Panc1 (cell line): ENCODE results near the gene RALGPS2. TPM values are rescaled to one million over a fixed set of nuclear protein-coding genes. Genes with fewer than 3 reads are reported as not detected.

Experiments used
- ATAC-seq: fragments of 200-7000 bp; cut with Tn5 transposase; 2 replicates; pipeline ENCODE4 v1.9.1; 2020; ENCODE audit warnings: mild to moderate bottlenecking, moderate library complexity
- BruUV-seq: library from RNA; stranded (reverse); fragments of 400-500 nt; replicated peaks from 2 replicates; lab custom pipeline; 2021; lab: Mats Ljungman, UMichigan
- CTCF ChIA-PET: fragments of 300-600 bp; sonication (Branson Sonifier 250); formaldehyde crosslinking; loops from one replicate; lab custom pipeline; 2022; ENCODE audit warnings: antibody characterized with exemption; lab: Charles Lee
- POLR2A ChIA-PET: fragments of 300-600 bp; sonication (Branson Sonifier 250); formaldehyde crosslinking; loops from one replicate; lab custom pipeline; 2022; ENCODE audit warnings: antibody characterized with exemption; lab: Charles Lee
- DNase-seq: peaks from one replicate; pipeline ENCODE4 v3.0.0-alpha.2; 2010; ENCODE audit warnings: low read depth, low spot score
- H3K27ac ChIP-seq: 2 replicates; pipeline ENCODE4 v1.5.1; 2011; ENCODE audit warnings: mild to moderate bottlenecking, low read length, inconsistent platforms
- H3K27me3 ChIP-seq: fragments of 200-500 bp; sonication (Bioruptor generic); 2 replicates; pipeline ENCODE4 v1.6.0; 2014; ENCODE audit warnings: low read length, inconsistent platforms; ENCODE audit not compliant: control insufficient read depth, insufficient read depth
- H3K36me3 ChIP-seq: fragments of 200-500 bp; sonication (Bioruptor generic); 2 replicates; pipeline ENCODE4 v1.5.1; 2014; ENCODE audit warnings: inconsistent platforms, mild to moderate bottlenecking, low read length, moderate library complexity; ENCODE audit not compliant: control insufficient read depth, insufficient read depth
- H3K4me1 ChIP-seq: 2 replicates; pipeline ENCODE4 v1.5.1; 2011; ENCODE audit warnings: inconsistent platforms, mild to moderate bottlenecking, low read length, moderate library complexity; ENCODE audit not compliant: control insufficient read depth, insufficient read depth
- H3K4me3 ChIP-seq, 2 experiments: 2 replicates each; pipeline ENCODE4 v1.5.1; 2011 to 2012; ENCODE audit warnings: low read depth in 2 of 2, low read length in 2 of 2, mild to moderate bottlenecking in 2 of 2, inconsistent platforms in 1 of 2, moderate library complexity in 1 of 2
- H3K9me3 ChIP-seq: fragments of 200-500 bp; sonication (Bioruptor generic); 2 replicates; pipeline ENCODE4 v1.5.1; 2014; ENCODE audit warnings: low read depth, mild to moderate bottlenecking, inconsistent platforms, low read length, moderate library complexity; ENCODE audit not compliant: control insufficient read depth, insufficient read depth
- CTCF ChIP-seq: fragments of 450-650 bp; IDR thresholded peaks from 2 replicates; pipeline ENCODE4 v1.5.1; 2017; ENCODE audit warnings: mild to moderate bottlenecking
- POLR2AphosphoS5 ChIP-seq: IDR thresholded peaks from 2 replicates; pipeline ENCODE4 v1.6.1; 2012; ENCODE audit warnings: mild to moderate bottlenecking, low read depth, low read length, moderate library complexity
- REST ChIP-seq, 2 experiments: IDR thresholded peaks; 2 replicates each; pipeline ENCODE4 v1.6.1; 2011 to 2012; ENCODE audit warnings: low read depth in 2 of 2, control low read depth in 1 of 2, low read length in 1 of 2, mild to moderate bottlenecking in 1 of 2, moderate library complexity in 1 of 2; ENCODE audit not compliant: insufficient read depth in 1 of 2
- SIN3A ChIP-seq: IDR thresholded peaks from 2 replicates; pipeline ENCODE4 v1.6.1; 2012; ENCODE audit warnings: low read depth, mild to moderate bottlenecking, low read length, moderate library complexity, borderline replicate concordance; ENCODE audit not compliant: insufficient read depth
- TCF7L2 ChIP-seq: IDR thresholded peaks from 2 replicates; pipeline ENCODE4 v1.6.1; 2011; ENCODE audit warnings: mild to moderate bottlenecking, low read depth, low read length, inconsistent platforms
- in situ Hi-C: cut with HindIII; loops from 2 replicates; pipeline ENCODE4 v1.10.0; 2016; ENCODE audit warnings: low sequenced_read_pairs, low pct_unique_long_range_greater_than_20kb
- intact Hi-C: fragments of 100-400 bp; cut with micrococcal nuclease; formaldehyde crosslinking; loops from one replicate; pipeline ENCODE4 v1.10.0; 2022; ENCODE audit not compliant: unreplicated experiment
- total RNA-seq: library from RNA; stranded (reverse); gene quantifications from one replicate; pipeline ENCODE4 v1.2.1, GENCODE V29; 2021; ENCODE audit not compliant: unreplicated experiment

Gene RALGPS2
- total RNA-seq, 1 experiment from 2014 or later, result 5.4 TPM

GRCh38 chr1:178862416-178862815 is 137.4 kb downstream of the RALGPS2 start:
- no peak for ATAC-seq
- in situ Hi-C loops (no loop called here), intact Hi-C loops (no loop called here)
- Histone ChIP-seq H3K27ac (no peak overlapping the region), H3K36me3 (no peaks in the 10 kb centered on the region), H3K4me3 (no peak overlapping the region), H3K9me3 (no peaks in the 10 kb centered on the region), H3K27me3 (no peaks in the 10 kb centered on the region; the same call in 1 of the 2 replicates), H3K4me1 (no peaks in the 10 kb centered on the region; the same call in 1 of the 2 replicates)
- ChIA-PET POLR2A (no interaction called here), CTCF (no interaction called here)
- DNase-seq, result no peak
- no TSS peak for BruUV-seq
- no peak for TF ChIP-seq SIN3A
- no peak for TF ChIP-seq POLR2AphosphoS5
- no peak for TF ChIP-seq REST (IDR thresholded peaks at IDR 0.05; ENCODE audit: insufficient read depth in 1 of 2, low read depth in 2 of 2, low read length in 1 of 2)
- TF ChIP-seq TCF7L2, result no peak
- TF ChIP-seq CTCF, result no peak

DNA sequence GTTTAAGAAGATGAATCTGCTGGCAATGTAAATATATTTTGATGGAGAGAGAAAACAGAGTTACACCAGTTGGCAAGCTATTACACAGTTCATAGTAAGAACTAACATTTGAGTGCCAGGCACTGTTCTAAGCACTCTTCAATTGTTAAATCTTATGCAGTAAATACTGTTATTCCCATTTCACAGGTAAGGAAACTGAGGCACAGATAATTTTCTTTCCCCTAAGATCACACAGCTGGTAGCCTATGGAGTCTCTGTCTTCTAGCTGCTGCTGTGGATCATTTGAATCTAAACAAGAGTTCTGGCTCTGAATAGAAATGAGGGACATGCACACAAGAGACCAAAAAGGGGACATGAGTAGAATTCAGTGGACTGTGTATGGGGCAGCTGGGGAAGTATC is 137.8 kb downstream of the RALGPS2 start:
- BruUV-seq, result no TSS peak

More for the DNA sequence above, 137.8 kb downstream of the RALGPS2 start:
- H3K4me1 ChIP-seq, result no peaks in the 10 kb centered on the region; the same call in 1 of the 2 replicates
- intact Hi-C loops (no loop called here), in situ Hi-C loops (no loop called here)
- no peak overlapping the region for H3K4me3 ChIP-seq
- ChIA-PET CTCF (no interaction called here), POLR2A (no interaction called here)
- no peak for DNase-seq
- TF ChIP-seq SIN3A, result no peak
- TF ChIP-seq CTCF, result no peak
- no peak for TF ChIP-seq REST (IDR thresholded peaks at IDR 0.05; ENCODE audit: insufficient read depth in 1 of 2, low read depth in 2 of 2, low read length in 1 of 2)
- H3K27me3 ChIP-seq, result no peaks in the 10 kb centered on the region; the same call in 1 of the 2 replicates
- no peak overlapping the region for H3K27ac ChIP-seq
- no peak for ATAC-seq
- H3K9me3 ChIP-seq, result no peaks in the 10 kb centered on the region
- no peaks in the 10 kb centered on the region for H3K36me3 ChIP-seq
